ENCODE data around the gene GALNT14.

- TF ChIP-seq CTCF (IDR thresholded peaks at IDR 0.05) (no peak), POLR2A (IDR thresholded peaks at IDR 0.05) (no peak)
These were observed 173.2 kb downstream of the GALNT14 start for GRCh38 chr2:30965022-30965531.

Measured in adrenal gland (tissue), 5 donors.